Esophagus muscularis mucosa (tissue), 3 donors: ENCODE results near the gene AHI1.

Experiments used
- POLR2A ChIP-seq: fragments of 450-650 bp; IDR thresholded peaks from one replicate; pipeline ENCODE4 v1.6.1; 2017; ENCODE audit warnings: antibody characterized with exemption, moderate library complexity, mild to moderate bottlenecking, low read depth
- POLR2AphosphoS5 ChIP-seq, 2 donors: sonication (generic); formaldehyde crosslinking; IDR thresholded peaks; one replicate each; pipeline ENCODE4 v1.6.1; 2017; ENCODE audit warnings: antibody characterized with exemption in 2 of 2
- TF ChIP-seq, protein P1 (sequence below), 3 experiments: fragments of 200-600 bp in 2 of 3; fragments of 450-650 bp in 1 of 3; sonication (generic) in 2 of 3; IDR thresholded peaks; one replicate each; pipeline ENCODE4 v1.5.1; 2017 to 2019; ENCODE audit warnings: antibody characterized with exemption in 3 of 3, mild to moderate bottlenecking in 2 of 3, moderate library complexity in 1 of 3

- TF ChIP-seq, protein P1, sequence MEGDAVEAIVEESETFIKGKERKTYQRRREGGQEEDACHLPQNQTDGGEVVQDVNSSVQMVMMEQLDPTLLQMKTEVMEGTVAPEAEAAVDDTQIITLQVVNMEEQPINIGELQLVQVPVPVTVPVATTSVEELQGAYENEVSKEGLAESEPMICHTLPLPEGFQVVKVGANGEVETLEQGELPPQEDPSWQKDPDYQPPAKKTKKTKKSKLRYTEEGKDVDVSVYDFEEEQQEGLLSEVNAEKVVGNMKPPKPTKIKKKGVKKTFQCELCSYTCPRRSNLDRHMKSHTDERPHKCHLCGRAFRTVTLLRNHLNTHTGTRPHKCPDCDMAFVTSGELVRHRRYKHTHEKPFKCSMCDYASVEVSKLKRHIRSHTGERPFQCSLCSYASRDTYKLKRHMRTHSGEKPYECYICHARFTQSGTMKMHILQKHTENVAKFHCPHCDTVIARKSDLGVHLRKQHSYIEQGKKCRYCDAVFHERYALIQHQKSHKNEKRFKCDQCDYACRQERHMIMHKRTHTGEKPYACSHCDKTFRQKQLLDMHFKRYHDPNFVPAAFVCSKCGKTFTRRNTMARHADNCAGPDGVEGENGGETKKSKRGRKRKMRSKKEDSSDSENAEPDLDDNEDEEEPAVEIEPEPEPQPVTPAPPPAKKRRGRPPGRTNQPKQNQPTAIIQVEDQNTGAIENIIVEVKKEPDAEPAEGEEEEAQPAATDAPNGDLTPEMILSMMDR (IDR thresholded peaks at IDR 0.05), result no peak
- TF ChIP-seq POLR2A, result no peak
- no peak for TF ChIP-seq POLR2AphosphoS5 (IDR thresholded peaks at IDR 0.05)
Measured at GRCh38 chr6:135434991-135435390, 62.5 kb downstream of the AHI1 start.
